HG02970 (cell line): ENCODE results near the gene CHMP4B.

Experiments used
- ATAC-seq: cut with Tn5 transposase; IDR thresholded peaks from one replicate; pipeline ENCODE4 v1.9.1; 2021; ENCODE audit warnings: mild to moderate bottlenecking, moderate library complexity, moderate number of reproducible peaks; ENCODE audit not compliant: unreplicated experiment, low FRiP score

Gene CHMP4B

GRCh38 chr20:33859751-33860150 is 48.6 kb downstream of the CHMP4B start:
- ATAC-seq: no peak

- no peak for ATAC-seq
These were observed 50.3 kb downstream of the CHMP4B start for GRCh38 chr20:33861458-33861857.

GRCh38 chr20:33862709-33863403 is 51.7 kb downstream of the CHMP4B start:
- ATAC-seq: no peak

GRCh38 chr20:33863440-33864323 is 52.5 kb downstream of the CHMP4B start:
- no peak for ATAC-seq

GRCh38 chr20:33864324-33864963 is 53.3 kb downstream of the CHMP4B start:
- ATAC-seq: no peak

GRCh38 chr20:33865761-33866370 is 54.7 kb downstream of the CHMP4B start:
- no peak for ATAC-seq

- no peak for ATAC-seq
These were observed 55.4 kb downstream of the CHMP4B start for GRCh38 chr20:33866398-33867100.

GRCh38 chr20:33868042-33868441 is 56.9 kb downstream of the CHMP4B start:
- no peak for ATAC-seq

- no peak for ATAC-seq
These were observed 57.4 kb downstream of the CHMP4B start for GRCh38 chr20:33868595-33868994.

- ATAC-seq: no peak
These were observed 58.1 kb downstream of the CHMP4B start for GRCh38 chr20:33869283-33869682.

GRCh38 chr20:33871362-33871761 is 60.2 kb downstream of the CHMP4B start:
- ATAC-seq: no peak

- no peak for ATAC-seq
These were observed 63.0 kb downstream of the CHMP4B start for GRCh38 chr20:33874129-33874528.

- ATAC-seq: no peak
These were observed 63.9 kb downstream of the CHMP4B start for GRCh38 chr20:33875055-33875454.

GRCh38 chr20:33875534-33876026 is 64.4 kb downstream of the CHMP4B start:
- no peak for ATAC-seq

GRCh38 chr20:33878583-33878982 is 67.4 kb downstream of the CHMP4B start:
- no peak for ATAC-seq

GRCh38 chr20:33880396-33880795 is 69.2 kb downstream of the CHMP4B start:
- no peak for ATAC-seq

GRCh38 chr20:33881989-33882388 is 70.8 kb downstream of the CHMP4B start:
- ATAC-seq: no peak

- ATAC-seq: no peak
These were observed 71.3 kb downstream of the CHMP4B start for GRCh38 chr20:33882481-33882880.

- ATAC-seq: peak; percentile 69
These were observed 72.0 kb downstream of the CHMP4B start for GRCh38 chr20:33883164-33883563.

- no peak for ATAC-seq
These were observed 73.5 kb downstream of the CHMP4B start for GRCh38 chr20:33884633-33885032.
